MM.1S (cell line): ENCODE measurements around the gene TMEM198.

Source experiments
- DNase-seq: peaks from one replicate; pipeline ENCODE4 v3.0.0-alpha.2; 2015
- H2AFZ ChIP-seq: fragments of 300-600 bp; sonication (generic); 2 replicates; pipeline ENCODE4 v1.6.0; 2016; ENCODE audit warnings: antibody characterized with exemption, low read length
- H3F3A ChIP-seq: fragments of 300-600 bp; sonication (generic); 2 replicates; pipeline ENCODE4 v1.6.1; 2016; ENCODE audit warnings: mild to moderate bottlenecking, antibody characterized with exemption, low read length, moderate library complexity, mixed read lengths; ENCODE audit not compliant: insufficient read depth
- H3K27ac ChIP-seq: fragments of 300-600 bp; sonication (generic); 2 replicates; pipeline ENCODE4 v1.5.1; 2016; ENCODE audit warnings: mild to moderate bottlenecking, low read length
- H3K27me3 ChIP-seq: fragments of 300-600 bp; sonication (generic); replicated peaks from 2 replicates; pipeline ENCODE4 v1.6.0; 2016; ENCODE audit warnings: low read length; ENCODE audit not compliant: insufficient read depth
- H3K36me3 ChIP-seq: fragments of 300-600 bp; sonication (generic); replicated peaks from 2 replicates; pipeline ENCODE4 v1.6.1; 2016; ENCODE audit warnings: mild to moderate bottlenecking, low read length, mixed read lengths; ENCODE audit not compliant: insufficient read depth
- H3K4me1 ChIP-seq: fragments of 300-600 bp; sonication (generic); 2 replicates; pipeline ENCODE4 v1.6.1; 2016; ENCODE audit warnings: low read length, mixed read lengths
- H3K4me2 ChIP-seq: fragments of 300-600 bp; sonication (generic); 2 replicates; pipeline ENCODE4 v1.6.0; 2016; ENCODE audit warnings: low read depth, low read length
- H3K4me3 ChIP-seq: fragments of 300-600 bp; sonication (generic); 2 replicates; pipeline ENCODE4 v1.5.1; 2016; ENCODE audit warnings: low read length, mixed read lengths
- H3K79me2 ChIP-seq: fragments of 300-600 bp; sonication (generic); 2 replicates; pipeline ENCODE4 v1.6.1; 2016; ENCODE audit warnings: mixed run types, low read length, mixed read lengths
- H3K9ac ChIP-seq: fragments of 300-600 bp; sonication (generic); 2 replicates; pipeline ENCODE4 v1.6.1; 2016; ENCODE audit warnings: low read length, mixed read lengths
- H3K9me2 ChIP-seq: fragments of 300-600 bp; sonication (generic); replicated peaks from 2 replicates; pipeline ENCODE4 v1.6.1; 2016; ENCODE audit warnings: mild to moderate bottlenecking, low read length, mixed read lengths; ENCODE audit not compliant: insufficient read depth
- H3K9me3 ChIP-seq: fragments of 300-600 bp; sonication (generic); replicated peaks from 2 replicates; pipeline ENCODE4 v1.6.1; 2016; ENCODE audit warnings: mild to moderate bottlenecking, low read length, mixed read lengths; ENCODE audit not compliant: insufficient read depth
- H4K20me1 ChIP-seq: fragments of 300-600 bp; sonication (generic); 2 replicates; pipeline ENCODE4 v1.6.1; 2016; ENCODE audit warnings: mild to moderate bottlenecking, low read length, moderate library complexity, mixed read lengths; ENCODE audit not compliant: insufficient read depth
- EZH2 ChIP-seq: fragments of 300-600 bp; sonication (generic); optimal IDR thresholded peaks from 2 replicates; pipeline ENCODE3; 2017; ENCODE audit warnings: low read depth, mild to moderate bottlenecking, antibody characterized with exemption, low read length, mixed read lengths
- EZH2phosphoT487 ChIP-seq: fragments of 300-600 bp; sonication (generic); IDR thresholded peaks from 2 replicates; pipeline ENCODE4 v1.6.1; 2018; ENCODE audit warnings: antibody characterized with exemption, low read length
- TF ChIP-seq, protein P1 (sequence below): fragments of 300-600 bp; sonication (generic); IDR thresholded peaks from 2 replicates; pipeline ENCODE4 v1.5.1; 2016; ENCODE audit warnings: antibody characterized with exemption, low read length, mixed read lengths

The TMEM198 gene

DNA sequence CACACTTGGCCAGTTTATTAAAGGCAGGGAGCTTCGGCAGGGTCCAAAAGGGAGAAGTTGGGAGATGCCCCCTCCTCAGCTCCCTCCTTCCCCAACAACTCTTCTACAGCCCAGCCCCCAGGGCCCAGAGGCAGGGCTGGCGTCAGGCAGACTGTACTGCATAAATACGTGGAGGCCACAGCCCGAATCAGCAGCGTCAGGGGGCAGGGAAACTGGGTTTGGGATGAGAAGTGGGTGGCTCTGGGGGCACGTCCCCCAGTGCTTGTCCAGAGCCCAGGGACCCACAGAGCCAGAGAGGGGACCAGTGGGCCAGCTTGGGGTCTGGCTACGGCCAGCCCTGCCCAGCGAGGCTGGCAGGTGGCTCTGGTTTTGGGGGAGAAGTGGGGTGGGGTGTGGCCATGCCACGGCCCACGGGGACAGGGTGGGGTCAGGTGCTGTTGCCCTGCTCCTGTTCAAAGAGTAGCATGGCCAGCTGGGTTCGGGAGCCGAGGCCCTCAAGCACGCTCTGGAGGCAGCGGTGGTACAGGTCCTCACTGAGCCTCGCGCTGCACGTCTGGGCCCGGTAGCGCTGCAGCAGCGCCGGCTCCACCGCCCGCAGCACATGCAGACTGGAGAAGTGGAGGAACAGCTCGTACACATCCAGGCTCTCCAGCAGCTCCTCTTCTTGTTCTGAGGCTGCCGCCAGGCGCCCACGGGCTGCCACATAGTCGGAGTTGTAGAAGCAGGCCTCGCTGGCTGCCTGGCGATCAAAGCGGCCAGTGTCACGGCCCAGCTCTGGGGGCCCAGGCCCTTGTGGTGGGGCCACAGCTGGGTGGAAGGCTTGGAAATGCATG is 4.7 kb upstream of the TMEM198 start:
- H3K9ac ChIP-seq, result no peak overlapping the region
- H3K27ac ChIP-seq, result no peak overlapping the region
- no peaks in the 10 kb centered on the region; the same call in 1 of the 2 replicates for H3K27me3 ChIP-seq
- no peaks in the 10 kb centered on the region for H3K9me2 ChIP-seq
- H3K4me1 ChIP-seq, result 0 out of 2 replicates have a peak, but pooled peaks cover 1% of the 10 kb centered on the region
- H3K9me3 ChIP-seq, result no peaks in the 10 kb centered on the region
- H4K20me1 ChIP-seq, result no peaks in the 10 kb centered on the region
- H3K79me2 ChIP-seq, result peaks cover 11% of the 10 kb centered on the region
- H3K4me2 ChIP-seq, result no peak overlapping the region
- no peak for TF ChIP-seq EZH2
- no peak for TF ChIP-seq EZH2phosphoT487
- TF ChIP-seq, protein P1, sequence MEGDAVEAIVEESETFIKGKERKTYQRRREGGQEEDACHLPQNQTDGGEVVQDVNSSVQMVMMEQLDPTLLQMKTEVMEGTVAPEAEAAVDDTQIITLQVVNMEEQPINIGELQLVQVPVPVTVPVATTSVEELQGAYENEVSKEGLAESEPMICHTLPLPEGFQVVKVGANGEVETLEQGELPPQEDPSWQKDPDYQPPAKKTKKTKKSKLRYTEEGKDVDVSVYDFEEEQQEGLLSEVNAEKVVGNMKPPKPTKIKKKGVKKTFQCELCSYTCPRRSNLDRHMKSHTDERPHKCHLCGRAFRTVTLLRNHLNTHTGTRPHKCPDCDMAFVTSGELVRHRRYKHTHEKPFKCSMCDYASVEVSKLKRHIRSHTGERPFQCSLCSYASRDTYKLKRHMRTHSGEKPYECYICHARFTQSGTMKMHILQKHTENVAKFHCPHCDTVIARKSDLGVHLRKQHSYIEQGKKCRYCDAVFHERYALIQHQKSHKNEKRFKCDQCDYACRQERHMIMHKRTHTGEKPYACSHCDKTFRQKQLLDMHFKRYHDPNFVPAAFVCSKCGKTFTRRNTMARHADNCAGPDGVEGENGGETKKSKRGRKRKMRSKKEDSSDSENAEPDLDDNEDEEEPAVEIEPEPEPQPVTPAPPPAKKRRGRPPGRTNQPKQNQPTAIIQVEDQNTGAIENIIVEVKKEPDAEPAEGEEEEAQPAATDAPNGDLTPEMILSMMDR, result no peak
- H2AFZ ChIP-seq, result no peak overlapping the region
- H3K4me3 ChIP-seq, result no peak overlapping the region
- no peaks in the 10 kb centered on the region for H3K36me3 ChIP-seq
- H3F3A ChIP-seq, result peaks cover 9% of the 10 kb centered on the region
- no peak for DNase-seq

DNA sequence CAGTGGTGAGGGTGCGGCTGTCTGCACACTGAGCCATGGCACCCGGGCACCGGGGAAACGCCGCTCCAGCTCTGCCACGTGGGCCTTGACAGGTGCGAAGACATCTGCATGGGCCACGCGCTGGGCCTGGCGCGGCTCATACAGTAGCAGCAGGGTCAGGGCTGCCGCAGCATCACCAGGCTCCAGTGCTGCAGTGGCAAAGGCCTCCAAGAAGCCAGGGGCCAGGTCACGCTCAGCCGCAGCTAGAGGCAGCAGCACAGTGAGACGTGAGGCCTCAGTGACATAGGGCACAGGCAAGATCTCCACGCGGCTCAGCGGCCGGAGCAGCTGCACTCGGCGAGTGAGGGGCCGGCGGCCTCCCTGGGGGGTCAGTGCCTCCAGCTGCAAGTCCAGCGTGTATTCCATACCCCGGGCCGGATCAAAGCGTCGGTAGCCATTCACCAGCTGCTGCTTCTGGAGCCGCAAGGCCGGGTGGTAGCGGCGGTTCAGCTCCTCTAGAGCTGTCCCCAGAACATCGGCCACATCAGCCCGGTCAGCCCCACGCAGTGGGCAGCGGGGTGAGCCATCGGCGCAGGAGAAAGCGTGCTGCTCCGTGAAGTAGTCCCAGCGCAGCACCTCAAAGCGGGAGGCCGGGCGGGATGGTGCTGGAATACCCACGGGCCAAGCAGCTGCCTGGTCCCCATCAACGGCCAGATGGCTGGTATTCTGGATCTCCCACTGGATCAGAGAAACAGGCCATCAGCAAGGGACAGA is 3.7 kb upstream of the TMEM198 start:
- H3K9me3 ChIP-seq, result no peaks in the 10 kb centered on the region
- no peak overlapping the region for H2AFZ ChIP-seq
- no peak overlapping the region for H3K9ac ChIP-seq
- 0 out of 2 replicates have a peak, but pooled peaks cover 4% of the 10 kb centered on the region for H3K4me1 ChIP-seq
- H3K36me3 ChIP-seq, result no peaks in the 10 kb centered on the region
- peaks cover 11% of the 10 kb centered on the region for H3K79me2 ChIP-seq
- no peak overlapping the region for H3K4me3 ChIP-seq
- H3K4me2 ChIP-seq, result no peak overlapping the region
- H3K9me2 ChIP-seq, result no peaks in the 10 kb centered on the region
- no peaks in the 10 kb centered on the region; the same call in 1 of the 2 replicates for H3K27me3 ChIP-seq
- peaks cover 9% of the 10 kb centered on the region for H3F3A ChIP-seq
- TF ChIP-seq, protein P1, result no peak
- no peak for TF ChIP-seq EZH2
- TF ChIP-seq EZH2phosphoT487, result no peak
- H4K20me1 ChIP-seq, result no peaks in the 10 kb centered on the region
- no peak overlapping the region for H3K27ac ChIP-seq
- no peak for DNase-seq

- Histone ChIP-seq H3K79me2 (peaks cover 11% of the 10 kb centered on the region), H4K20me1 (no peaks in the 10 kb centered on the region), H3K4me1 (0 out of 2 replicates have a peak, but pooled peaks cover 4% of the 10 kb centered on the region), H3K9ac (no peak overlapping the region), H3K9me3 (no peaks in the 10 kb centered on the region), H3K27ac (no peak overlapping the region), H2AFZ (no peak overlapping the region), H3K27me3 (no peaks in the 10 kb centered on the region; the same call in 1 of the 2 replicates), H3K9me2 (no peaks in the 10 kb centered on the region), H3K4me2 (peak overlapping the region; percentile 79; the same call in 1 of the 2 replicates), H3F3A (peaks cover 9% of the 10 kb centered on the region), H3K4me3 (0 out of 2 replicates have a peak overlapping the region, but pooled peaks have one; percentile 84), H3K36me3 (no peaks in the 10 kb centered on the region)
- no peak for TF ChIP-seq EZH2
- TF ChIP-seq, protein P1, result no peak
- no peak for TF ChIP-seq EZH2phosphoT487
- DNase-seq, result no peak
Measured at GRCh38 chr2:219540784-219541504, 2.9 kb upstream of the TMEM198 start.
